ENCODE measurements around the gene NUFIP1. TPM values are rescaled to one million over a fixed set of nuclear protein-coding genes. Genes with fewer than 3 reads are reported as not detected.

Gene NUFIP1
- polyA plus RNA-seq, 1 experiment, result 4.0 TPM

DNA sequence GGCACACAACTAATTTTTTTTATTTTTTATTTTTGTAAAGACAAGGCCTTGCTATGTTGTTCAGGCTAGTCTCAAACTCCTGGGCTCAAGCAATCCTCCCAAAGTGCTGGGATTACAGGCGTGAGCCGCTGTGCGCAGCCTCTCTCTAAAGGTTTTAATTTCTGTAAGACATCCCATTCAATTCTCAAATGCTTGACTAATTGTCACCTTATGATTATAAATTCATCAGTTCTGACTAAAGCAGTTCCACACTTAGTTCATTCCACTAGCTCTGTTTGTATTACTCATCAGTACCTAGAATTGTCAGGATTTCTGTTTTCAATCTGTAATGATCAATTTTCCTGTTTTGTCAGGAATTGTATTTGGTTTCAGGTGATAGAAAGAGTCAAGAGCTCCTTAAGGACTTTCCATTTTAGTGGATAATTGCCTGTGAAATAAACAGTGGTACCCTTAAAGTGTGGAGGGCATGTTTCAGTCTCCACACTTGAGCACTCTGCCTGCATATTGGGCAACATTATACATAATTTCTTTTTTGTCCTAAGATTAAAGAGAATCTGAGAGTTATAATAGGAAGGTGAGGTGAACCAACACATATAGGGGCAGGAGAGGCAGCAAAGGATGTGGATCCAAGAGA is 27.6 kb upstream of the NUFIP1 start:
- ChIA-PET CTCF (no interaction called here), POLR2A (interaction anchor here (0.6 kb wide), 1 partner anchor 150 kb away, joined by 6 read pairs; no protein-coding TSS in a partner anchor)
- Histone ChIP-seq H3K4me3 (ENCODE audit: low read depth, low read length) (no peak overlapping the region), H3K27me3 (ENCODE audit: control insufficient read depth, insufficient read depth, low read length) (no peaks in the 10 kb centered on the region), H3K27ac (ENCODE audit: low read depth, low read length) (no peak overlapping the region), H3K9me3 (ENCODE audit: control insufficient read depth, insufficient read depth, low read length) (no peaks in the 10 kb centered on the region)
- TF ChIP-seq, protein P1, sequence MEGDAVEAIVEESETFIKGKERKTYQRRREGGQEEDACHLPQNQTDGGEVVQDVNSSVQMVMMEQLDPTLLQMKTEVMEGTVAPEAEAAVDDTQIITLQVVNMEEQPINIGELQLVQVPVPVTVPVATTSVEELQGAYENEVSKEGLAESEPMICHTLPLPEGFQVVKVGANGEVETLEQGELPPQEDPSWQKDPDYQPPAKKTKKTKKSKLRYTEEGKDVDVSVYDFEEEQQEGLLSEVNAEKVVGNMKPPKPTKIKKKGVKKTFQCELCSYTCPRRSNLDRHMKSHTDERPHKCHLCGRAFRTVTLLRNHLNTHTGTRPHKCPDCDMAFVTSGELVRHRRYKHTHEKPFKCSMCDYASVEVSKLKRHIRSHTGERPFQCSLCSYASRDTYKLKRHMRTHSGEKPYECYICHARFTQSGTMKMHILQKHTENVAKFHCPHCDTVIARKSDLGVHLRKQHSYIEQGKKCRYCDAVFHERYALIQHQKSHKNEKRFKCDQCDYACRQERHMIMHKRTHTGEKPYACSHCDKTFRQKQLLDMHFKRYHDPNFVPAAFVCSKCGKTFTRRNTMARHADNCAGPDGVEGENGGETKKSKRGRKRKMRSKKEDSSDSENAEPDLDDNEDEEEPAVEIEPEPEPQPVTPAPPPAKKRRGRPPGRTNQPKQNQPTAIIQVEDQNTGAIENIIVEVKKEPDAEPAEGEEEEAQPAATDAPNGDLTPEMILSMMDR (IDR thresholded peaks at IDR 0.05; ENCODE audit: low read depth, low read length), result no peak
- no peak for DNase-seq (ENCODE audit: low read depth, low spot score)

DNA sequence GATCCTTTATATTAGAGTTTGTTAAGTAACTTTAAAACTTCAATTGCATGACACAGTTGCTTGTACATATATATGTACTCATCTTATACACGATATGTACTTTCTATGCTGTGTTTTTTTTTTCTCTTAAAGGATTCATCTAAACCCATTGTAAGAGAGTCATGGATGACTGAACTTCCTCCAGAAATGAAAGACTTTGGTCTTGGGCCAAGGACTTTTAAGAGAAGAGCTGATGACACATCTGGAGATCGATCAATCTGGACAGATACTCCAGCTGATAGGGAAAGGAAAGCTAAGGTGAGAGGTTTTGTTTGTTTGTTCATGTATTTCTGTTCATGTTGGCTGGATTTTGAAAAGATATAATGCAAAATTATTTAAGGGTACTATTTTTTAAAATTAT is 26.0 kb upstream of the NUFIP1 start:
- no peak overlapping the region for H3K4me3 ChIP-seq (ENCODE audit: low read depth, low read length)
- H3K9me3 ChIP-seq (ENCODE audit: control insufficient read depth, insufficient read depth, low read length), result no peaks in the 10 kb centered on the region
- CTCF ChIA-PET, result no interaction called here
- TF ChIP-seq, protein P1 (IDR thresholded peaks at IDR 0.05; ENCODE audit: low read depth, low read length), result no peak
- DNase-seq (ENCODE audit: low read depth, low spot score), result no peak
- POLR2A ChIA-PET, result no interaction called here
- no peak overlapping the region for H3K27ac ChIP-seq (ENCODE audit: low read depth, low read length)
- no peaks in the 10 kb centered on the region for H3K27me3 ChIP-seq (ENCODE audit: control insufficient read depth, insufficient read depth, low read length)

- no peaks in the 10 kb centered on the region for H3K9me3 ChIP-seq (ENCODE audit: control insufficient read depth, insufficient read depth, low read length)
Observed at GRCh38 chr13:45011198-45011597, 21.9 kb upstream of the NUFIP1 start.

DNA sequence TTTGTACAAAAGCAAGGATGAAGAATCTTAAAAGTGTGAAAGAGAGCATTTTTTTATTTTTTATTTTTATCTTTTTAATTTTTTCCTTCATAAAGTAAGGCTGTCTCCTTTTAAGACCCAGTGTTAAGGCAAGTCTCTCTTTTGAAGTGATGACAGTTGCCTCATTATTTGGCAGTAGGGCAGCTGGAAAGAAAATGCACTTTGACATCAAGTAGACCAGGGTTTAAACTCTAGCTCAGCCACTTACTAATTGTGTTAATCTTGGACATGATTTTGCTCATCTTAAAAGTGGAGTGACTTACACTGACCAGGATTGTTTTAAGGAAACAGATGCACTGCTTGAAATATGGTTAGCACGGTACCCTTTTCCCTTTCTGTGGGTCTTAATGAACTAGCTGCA is 18.6 kb upstream of the NUFIP1 start:
- Histone ChIP-seq H3K4me3 (ENCODE audit: low read depth, low read length) (no peak overlapping the region), H3K9me3 (ENCODE audit: control insufficient read depth, insufficient read depth, low read length) (no peaks in the 10 kb centered on the region), H3K27me3 (ENCODE audit: control insufficient read depth, insufficient read depth, low read length) (no peaks in the 10 kb centered on the region), H3K27ac (ENCODE audit: low read depth, low read length) (no peak overlapping the region)
- TF ChIP-seq, protein P1 (IDR thresholded peaks at IDR 0.05; ENCODE audit: low read depth, low read length), result no peak
- no peak for DNase-seq (ENCODE audit: low read depth, low spot score)
- POLR2A ChIA-PET, result no interaction called here
- CTCF ChIA-PET, result no interaction called here

More at GRCh38 chr13:45011198-45011597, 21.9 kb upstream of the NUFIP1 start:
- ChIA-PET POLR2A (no interaction called here), CTCF (interaction anchor here (0.8 kb wide), 1 partner anchor 270 kb away, joined by 3 read pairs; no protein-coding TSS in a partner anchor)
- Histone ChIP-seq H3K27me3 (ENCODE audit: control insufficient read depth, insufficient read depth, low read length) (no peaks in the 10 kb centered on the region), H3K27ac (ENCODE audit: low read depth, low read length) (no peak overlapping the region), H3K4me3 (ENCODE audit: low read depth, low read length) (no peak overlapping the region)
- TF ChIP-seq, protein P1 (IDR thresholded peaks at IDR 0.05; ENCODE audit: low read depth, low read length), result no peak
- DNase-seq (ENCODE audit: low read depth, low spot score), result no peak

DNA sequence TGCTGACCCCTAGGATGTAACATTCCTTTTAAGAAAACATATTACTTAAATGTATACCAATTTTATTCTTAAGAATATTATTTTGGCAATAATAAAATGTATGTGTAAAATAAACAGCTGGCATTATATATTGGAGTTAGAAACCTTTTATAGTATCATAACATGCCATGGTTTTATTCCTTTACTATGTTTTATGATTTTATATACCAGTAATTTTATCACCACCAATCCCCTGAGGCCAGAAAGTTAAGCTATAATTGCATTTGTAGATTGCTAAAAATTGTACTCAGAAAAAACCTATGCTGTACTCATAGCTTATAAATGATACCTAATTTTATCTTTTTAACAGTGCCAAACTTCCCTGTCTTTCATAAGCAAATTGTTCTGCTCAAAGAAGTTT is 18.0 kb upstream of the NUFIP1 start:
- Histone ChIP-seq H3K4me3 (ENCODE audit: low read depth, low read length) (no peak overlapping the region), H3K27me3 (ENCODE audit: control insufficient read depth, insufficient read depth, low read length) (no peaks in the 10 kb centered on the region), H3K9me3 (ENCODE audit: control insufficient read depth, insufficient read depth, low read length) (no peaks in the 10 kb centered on the region), H3K27ac (ENCODE audit: low read depth, low read length) (no peak overlapping the region)
- CTCF ChIA-PET, result no interaction called here
- POLR2A ChIA-PET, result no interaction called here
- TF ChIP-seq, protein P1 (IDR thresholded peaks at IDR 0.05; ENCODE audit: low read depth, low read length), result no peak
- no peak for DNase-seq (ENCODE audit: low read depth, low spot score)
